Panc1 (cell line): ENCODE data around the gene TUBB4B.

ENCODE experiments used
- CTCF ChIP-seq: fragments of 450-650 bp; IDR thresholded peaks from 2 replicates; pipeline ENCODE4 v1.5.1; 2017; ENCODE audit warnings: mild to moderate bottlenecking
- POLR2AphosphoS5 ChIP-seq: IDR thresholded peaks from 2 replicates; pipeline ENCODE4 v1.6.1; 2012; ENCODE audit warnings: mild to moderate bottlenecking, low read depth, low read length, moderate library complexity
- TCF7L2 ChIP-seq: IDR thresholded peaks from 2 replicates; pipeline ENCODE4 v1.6.1; 2011; ENCODE audit warnings: mild to moderate bottlenecking, low read depth, low read length, inconsistent platforms
- TF ChIP-seq, protein P1 (sequence below), 2 experiments: IDR thresholded peaks; 2 replicates each; pipeline ENCODE4 v1.6.1; 2011 to 2012; ENCODE audit warnings: low read depth in 2 of 2, control low read depth in 1 of 2, low read length in 1 of 2, mild to moderate bottlenecking in 1 of 2, moderate library complexity in 1 of 2; ENCODE audit not compliant: insufficient read depth in 1 of 2

DNA sequence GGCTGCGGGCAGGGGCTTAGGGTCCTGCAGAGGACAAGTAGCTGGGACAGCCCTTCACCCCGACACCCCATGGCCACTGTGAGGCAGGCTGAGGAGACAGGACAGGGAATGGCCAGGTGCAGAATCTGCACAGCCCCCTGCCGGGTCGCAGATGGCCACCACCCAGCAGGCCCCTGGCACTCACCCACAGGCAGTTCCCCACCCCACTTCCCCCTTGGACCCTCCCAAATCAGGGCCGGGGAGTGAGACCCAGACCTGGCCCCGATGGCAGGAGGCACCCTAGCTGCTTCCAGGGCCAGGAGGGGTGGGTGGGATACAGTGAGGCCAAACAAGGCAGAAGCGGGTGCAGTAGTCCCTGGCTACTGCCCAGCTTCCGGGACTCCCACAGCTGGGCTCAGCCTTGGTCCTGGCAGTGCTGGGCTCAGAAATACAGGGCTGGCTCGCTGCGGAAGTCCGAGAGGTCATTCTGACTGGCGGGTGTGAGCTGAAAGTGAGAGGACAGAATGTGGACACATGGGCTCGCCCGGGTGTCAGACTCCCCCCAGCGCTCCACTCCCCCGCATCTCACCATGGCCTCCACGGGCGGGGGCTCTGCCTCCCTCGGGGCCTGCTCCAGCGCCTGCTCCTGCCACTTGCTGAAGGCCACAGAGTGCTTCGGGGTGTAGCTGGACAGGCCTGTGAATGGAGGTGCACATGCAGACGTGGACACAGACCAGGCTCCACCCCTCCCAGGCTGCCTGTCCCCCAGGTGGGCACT, 49.2 kb upstream of the TUBB4B start:
- no peak for TF ChIP-seq CTCF
- TF ChIP-seq, protein P1, sequence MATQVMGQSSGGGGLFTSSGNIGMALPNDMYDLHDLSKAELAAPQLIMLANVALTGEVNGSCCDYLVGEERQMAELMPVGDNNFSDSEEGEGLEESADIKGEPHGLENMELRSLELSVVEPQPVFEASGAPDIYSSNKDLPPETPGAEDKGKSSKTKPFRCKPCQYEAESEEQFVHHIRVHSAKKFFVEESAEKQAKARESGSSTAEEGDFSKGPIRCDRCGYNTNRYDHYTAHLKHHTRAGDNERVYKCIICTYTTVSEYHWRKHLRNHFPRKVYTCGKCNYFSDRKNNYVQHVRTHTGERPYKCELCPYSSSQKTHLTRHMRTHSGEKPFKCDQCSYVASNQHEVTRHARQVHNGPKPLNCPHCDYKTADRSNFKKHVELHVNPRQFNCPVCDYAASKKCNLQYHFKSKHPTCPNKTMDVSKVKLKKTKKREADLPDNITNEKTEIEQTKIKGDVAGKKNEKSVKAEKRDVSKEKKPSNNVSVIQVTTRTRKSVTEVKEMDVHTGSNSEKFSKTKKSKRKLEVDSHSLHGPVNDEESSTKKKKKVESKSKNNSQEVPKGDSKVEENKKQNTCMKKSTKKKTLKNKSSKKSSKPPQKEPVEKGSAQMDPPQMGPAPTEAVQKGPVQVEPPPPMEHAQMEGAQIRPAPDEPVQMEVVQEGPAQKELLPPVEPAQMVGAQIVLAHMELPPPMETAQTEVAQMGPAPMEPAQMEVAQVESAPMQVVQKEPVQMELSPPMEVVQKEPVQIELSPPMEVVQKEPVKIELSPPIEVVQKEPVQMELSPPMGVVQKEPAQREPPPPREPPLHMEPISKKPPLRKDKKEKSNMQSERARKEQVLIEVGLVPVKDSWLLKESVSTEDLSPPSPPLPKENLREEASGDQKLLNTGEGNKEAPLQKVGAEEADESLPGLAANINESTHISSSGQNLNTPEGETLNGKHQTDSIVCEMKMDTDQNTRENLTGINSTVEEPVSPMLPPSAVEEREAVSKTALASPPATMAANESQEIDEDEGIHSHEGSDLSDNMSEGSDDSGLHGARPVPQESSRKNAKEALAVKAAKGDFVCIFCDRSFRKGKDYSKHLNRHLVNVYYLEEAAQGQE (IDR thresholded peaks at IDR 0.05; ENCODE audit: insufficient read depth in 1 of 2, low read depth in 2 of 2, low read length in 1 of 2): no peak
- no peak for TF ChIP-seq TCF7L2
- TF ChIP-seq POLR2AphosphoS5: no peak
